ENCODE measurements around the gene ZNF607. TPM values are rescaled to one million over a fixed set of nuclear protein-coding genes. Genes with fewer than 3 reads are reported as not detected.

The ZNF607 gene
- total and polyA plus RNA-seq, 10 of the 15 experiments (the other 5 are each of a cell fraction or from before 2014, with no cell fraction given): 0.47 to 5.7 (median 2.2) TPM

GRCh38 chr19:37706052-37706605, 13.4 kb downstream of the ZNF607 start (continued):
- TF ChIP-seq ATF2 (IDR thresholded peaks at IDR 0.05; ENCODE audit: low read length): no peak

- in situ Hi-C loops (cut with MboI): no loop called here
- no peak overlapping the region for H3K4me2 ChIP-seq (ENCODE audit: control insufficient read depth, insufficient read depth)
- H3K36me3 ChIP-seq (ENCODE audit: control insufficient read depth in 2 of 2, insufficient read depth in 2 of 2, low read length in 1 of 2): no peaks in the 10 kb centered on the region; a peak in 2 of 4 replicates
- no peak for FAIRE-seq
- no peak overlapping the region for H3K27ac ChIP-seq (ENCODE audit: control insufficient read depth, insufficient read depth)
- WGBS (ENCODE audit: insufficient coverage, insufficient replicate concordance, low lambda C conversion rate, missing lambda C conversion rate): 86% methylated on average over 5 of the region's 5 CpGs
- TF ChIP-seq JUNB (IDR thresholded peaks at IDR 0.05): no peak
- TF ChIP-seq BRCA1 (IDR thresholded peaks at IDR 0.05; ENCODE audit: low read depth, low read length): no peak
- TF ChIP-seq ZBTB33 (IDR thresholded peaks at IDR 0.05): no peak
- no peak for TF ChIP-seq TBL1XR1 (IDR thresholded peaks at IDR 0.05; ENCODE audit: low read depth, low read length)
- no peak for TF ChIP-seq SKIL (IDR thresholded peaks at IDR 0.05; ENCODE audit: low read depth, poor library complexity, severe bottlenecking)
- no peak for TF ChIP-seq IRF3 (IDR thresholded peaks at IDR 0.05)
- TF ChIP-seq CBX3 (IDR thresholded peaks at IDR 0.05; ENCODE audit: borderline replicate concordance, low read depth): no peak
- no peak for TF ChIP-seq FOXK2 (IDR thresholded peaks at IDR 0.05)
- TF ChIP-seq POU2F2 (IDR thresholded peaks at IDR 0.05; ENCODE audit: borderline replicate concordance, low read depth, low read length): no peak
- ChIA-PET POLR2A (no interaction called here), CTCF (no interaction called here), SMC1A (ENCODE audit: uncharacterized antibody, unreplicated experiment) (no interaction called here), RAD21 (ENCODE audit: unreplicated experiment) (no interaction called here)
- no peak overlapping the region for H3K9ac ChIP-seq (ENCODE audit: control insufficient read depth, insufficient read depth, low read length)
- H3K9me3 ChIP-seq (replicated peaks; ENCODE audit: control insufficient read depth, insufficient read depth, low read length): no peaks in the 10 kb centered on the region; the same call in 2 of the 3 replicates
- H2AFZ ChIP-seq (ENCODE audit: control insufficient read depth, low read depth, low read length): no peak overlapping the region
- no TSS peak for BruUV-seq (replicated peaks)
- no peak overlapping the region for H3K4me3 ChIP-seq
- ATAC-seq: no peak
- no peak for DNase-seq (ENCODE audit: low read depth, low spot score)
- no peaks in the 10 kb centered on the region for H3K27me3 ChIP-seq (replicated peaks in 1 of 2; ENCODE audit: control insufficient read depth in 2 of 2, insufficient read depth in 2 of 2, low read length in 1 of 2)
- H3K4me1 ChIP-seq (ENCODE audit: control insufficient read depth, insufficient read depth, low read length): no peaks in the 10 kb centered on the region
- no peaks in the 10 kb centered on the region for H4K20me1 ChIP-seq (ENCODE audit: control insufficient read depth, insufficient read depth)
- H3K79me2 ChIP-seq (ENCODE audit: control insufficient read depth, insufficient read depth, low read length): no peaks in the 10 kb centered on the region
- intact Hi-C loops (cut with micrococcal nuclease; ENCODE audit: unreplicated experiment): no loop called here
Measured at GRCh38 chr19:37699057-37699456, 20.5 kb downstream of the ZNF607 start.
